ENCODE results near the gene ADORA2A.

GRCh38 chr22:24413271-24413670 is 14.1 kb upstream of the ADORA2A start:
- no peak for TF ChIP-seq EGR1 (IDR thresholded peaks at IDR 0.05; ENCODE audit: low read depth)
- TF ChIP-seq MAX (IDR thresholded peaks at IDR 0.05): no peak
- TF ChIP-seq, protein P1, sequence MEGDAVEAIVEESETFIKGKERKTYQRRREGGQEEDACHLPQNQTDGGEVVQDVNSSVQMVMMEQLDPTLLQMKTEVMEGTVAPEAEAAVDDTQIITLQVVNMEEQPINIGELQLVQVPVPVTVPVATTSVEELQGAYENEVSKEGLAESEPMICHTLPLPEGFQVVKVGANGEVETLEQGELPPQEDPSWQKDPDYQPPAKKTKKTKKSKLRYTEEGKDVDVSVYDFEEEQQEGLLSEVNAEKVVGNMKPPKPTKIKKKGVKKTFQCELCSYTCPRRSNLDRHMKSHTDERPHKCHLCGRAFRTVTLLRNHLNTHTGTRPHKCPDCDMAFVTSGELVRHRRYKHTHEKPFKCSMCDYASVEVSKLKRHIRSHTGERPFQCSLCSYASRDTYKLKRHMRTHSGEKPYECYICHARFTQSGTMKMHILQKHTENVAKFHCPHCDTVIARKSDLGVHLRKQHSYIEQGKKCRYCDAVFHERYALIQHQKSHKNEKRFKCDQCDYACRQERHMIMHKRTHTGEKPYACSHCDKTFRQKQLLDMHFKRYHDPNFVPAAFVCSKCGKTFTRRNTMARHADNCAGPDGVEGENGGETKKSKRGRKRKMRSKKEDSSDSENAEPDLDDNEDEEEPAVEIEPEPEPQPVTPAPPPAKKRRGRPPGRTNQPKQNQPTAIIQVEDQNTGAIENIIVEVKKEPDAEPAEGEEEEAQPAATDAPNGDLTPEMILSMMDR (IDR thresholded peaks at IDR 0.05 in 2 of 3, conservative IDR thresholded peaks at IDR 0.05 in 1 of 3; ENCODE audit: borderline replicate concordance in 1 of 3, insufficient read depth in 1 of 3, low read depth in 2 of 3, low read length in 2 of 3): no peak
- no peak for TF ChIP-seq POLR2AphosphoS5 (IDR thresholded peaks at IDR 0.05; ENCODE audit: low read depth, low read length)
- no peak for TF ChIP-seq JUND (IDR thresholded peaks at IDR 0.05)
- no peak for TF ChIP-seq YY1 (IDR thresholded peaks at IDR 0.05; ENCODE audit: extremely low read depth, insufficient replicate concordance, low read depth, low read length)
- no peak for TF ChIP-seq POLR2A (IDR thresholded peaks at IDR 0.05; ENCODE audit: borderline replicate concordance, extremely low read depth, insufficient read depth, insufficient read length)
- TF ChIP-seq, protein P2, sequence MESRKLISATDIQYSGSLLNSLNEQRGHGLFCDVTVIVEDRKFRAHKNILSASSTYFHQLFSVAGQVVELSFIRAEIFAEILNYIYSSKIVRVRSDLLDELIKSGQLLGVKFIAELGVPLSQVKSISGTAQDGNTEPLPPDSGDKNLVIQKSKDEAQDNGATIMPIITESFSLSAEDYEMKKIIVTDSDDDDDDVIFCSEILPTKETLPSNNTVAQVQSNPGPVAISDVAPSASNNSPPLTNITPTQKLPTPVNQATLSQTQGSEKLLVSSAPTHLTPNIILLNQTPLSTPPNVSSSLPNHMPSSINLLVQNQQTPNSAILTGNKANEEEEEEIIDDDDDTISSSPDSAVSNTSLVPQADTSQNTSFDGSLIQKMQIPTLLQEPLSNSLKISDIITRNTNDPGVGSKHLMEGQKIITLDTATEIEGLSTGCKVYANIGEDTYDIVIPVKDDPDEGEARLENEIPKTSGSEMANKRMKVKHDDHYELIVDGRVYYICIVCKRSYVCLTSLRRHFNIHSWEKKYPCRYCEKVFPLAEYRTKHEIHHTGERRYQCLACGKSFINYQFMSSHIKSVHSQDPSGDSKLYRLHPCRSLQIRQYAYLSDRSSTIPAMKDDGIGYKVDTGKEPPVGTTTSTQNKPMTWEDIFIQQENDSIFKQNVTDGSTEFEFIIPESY (IDR thresholded peaks at IDR 0.05; ENCODE audit: extremely low read depth, insufficient replicate concordance, low read length): no peak
- no peak for TF ChIP-seq TCF7L2 (IDR thresholded peaks at IDR 0.05; ENCODE audit: borderline replicate concordance, extremely low read depth, insufficient read depth, insufficient read length)
- TF ChIP-seq SIN3A (IDR thresholded peaks at IDR 0.05; ENCODE audit: low read depth): no peak
- no peak for TF ChIP-seq ZNF274 (IDR thresholded peaks at IDR 0.05; ENCODE audit: low read depth, low read length)
- no peak for TF ChIP-seq ELF1 (IDR thresholded peaks at IDR 0.05; ENCODE audit: borderline replicate concordance, low read depth)
- TF ChIP-seq CEBPB (IDR thresholded peaks at IDR 0.05; ENCODE audit: low read depth): no peak
- no peak for TF ChIP-seq EZH2 (IDR thresholded peaks at IDR 0.05)
